Retina (tissue), 1 donor: ENCODE measurements around the gene KCNK18.
"Not testable (repeated sequence)": the region's sequence is repeated elsewhere in the genome, so short reads cannot be mapped to it uniquely, and the experiment has no call there.

Experiments used
- DNase-seq: peaks from one replicate; pipeline ENCODE4 v3.0.0-alpha.2; 2016

KCNK18 gene

DNA sequence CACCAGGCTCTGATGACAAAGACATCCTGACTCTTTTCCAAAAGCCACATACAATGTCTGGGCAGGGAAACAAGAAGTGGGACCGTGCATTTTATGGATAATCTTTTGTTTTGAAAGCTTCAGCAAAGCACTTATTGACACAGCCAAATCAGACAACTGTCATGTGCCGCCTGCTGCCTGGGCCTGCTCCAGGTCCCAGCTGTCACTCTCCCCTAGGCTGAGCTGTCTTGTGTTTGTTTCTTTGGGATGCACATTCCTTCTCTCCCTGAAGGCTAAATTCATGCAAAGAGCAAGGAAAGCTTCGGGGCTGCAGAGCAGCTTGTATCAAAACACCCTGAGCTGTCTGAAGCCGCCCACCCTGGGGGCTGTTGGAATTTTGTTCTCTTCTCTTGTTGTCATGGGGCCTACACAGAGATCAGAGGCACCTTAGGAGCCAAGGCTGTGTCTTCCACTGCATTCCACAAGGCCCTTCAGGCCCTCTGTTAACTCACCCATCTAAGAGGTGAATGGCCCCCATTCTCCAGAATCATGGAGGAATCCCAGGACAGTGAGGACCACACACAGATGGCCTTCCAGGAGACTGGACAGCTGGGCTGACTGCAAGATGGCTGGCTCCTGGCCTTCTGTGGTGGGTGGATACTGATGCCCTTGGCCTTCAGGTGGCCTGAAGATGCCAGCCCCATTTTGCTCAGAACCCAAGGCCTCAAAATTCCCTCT is 25.8 kb downstream of the KCNK18 start:
- peak; percentile 31 for DNase-seq

DNA sequence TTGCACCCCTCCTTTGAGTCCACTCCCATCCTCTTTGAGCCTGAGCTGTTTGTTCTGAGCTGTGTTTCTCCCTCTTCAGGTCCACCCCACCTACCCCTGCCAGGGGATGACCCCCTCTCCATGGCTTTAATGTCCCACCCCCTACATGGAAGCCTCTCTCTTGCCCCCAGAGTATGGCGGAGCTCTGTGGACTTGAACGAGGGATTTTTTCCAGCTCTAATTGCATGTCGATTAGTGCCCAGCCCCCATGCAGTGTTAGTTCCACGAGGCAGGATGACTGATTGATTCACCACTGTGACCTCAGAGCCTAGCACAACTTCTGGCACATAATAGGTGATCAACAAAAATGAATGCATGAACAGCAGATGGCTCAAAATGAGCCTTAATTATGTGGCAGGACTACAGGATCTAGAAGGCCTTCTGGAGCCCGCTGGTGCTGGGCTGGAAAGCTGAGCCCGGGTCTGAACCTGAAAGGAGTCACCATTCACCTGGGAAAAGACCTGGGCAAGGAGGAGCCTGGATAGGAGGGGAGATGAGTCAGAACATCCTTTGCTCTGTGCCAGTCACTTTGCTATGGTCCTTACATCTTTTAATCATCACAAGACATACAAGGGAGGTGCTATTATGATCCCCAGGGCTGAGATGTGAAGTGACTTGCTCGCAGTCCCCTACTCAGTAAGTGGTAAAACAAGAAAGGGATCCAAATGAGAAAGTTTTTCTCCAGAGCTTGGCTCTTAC is 26.6 kb downstream of the KCNK18 start:
- DNase-seq, result no peak

DNA sequence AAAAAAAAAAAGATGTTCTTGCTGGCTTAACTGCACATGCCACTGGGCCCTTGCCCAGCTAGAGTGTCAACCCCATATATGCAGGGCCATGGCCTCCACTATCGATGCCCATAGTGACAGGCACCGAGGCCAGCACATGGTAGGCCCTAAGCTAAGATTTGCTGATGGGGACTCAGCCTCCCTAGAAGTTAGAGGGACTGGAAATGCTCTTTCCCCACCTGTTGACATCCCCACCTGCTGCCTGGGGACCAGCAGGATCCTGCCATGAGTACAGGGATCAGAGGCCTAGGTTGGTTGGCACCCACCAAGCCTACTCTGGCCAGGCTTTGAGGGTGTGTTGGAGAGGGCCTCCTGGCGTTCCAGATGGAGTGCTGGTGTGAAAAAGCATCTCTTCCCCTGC is 27.6 kb downstream of the KCNK18 start:
- no peak for DNase-seq

GRCh38 chr10:117226813-117227451 is 29.6 kb downstream of the KCNK18 start:
- DNase-seq, result peak; percentile 45

DNA sequence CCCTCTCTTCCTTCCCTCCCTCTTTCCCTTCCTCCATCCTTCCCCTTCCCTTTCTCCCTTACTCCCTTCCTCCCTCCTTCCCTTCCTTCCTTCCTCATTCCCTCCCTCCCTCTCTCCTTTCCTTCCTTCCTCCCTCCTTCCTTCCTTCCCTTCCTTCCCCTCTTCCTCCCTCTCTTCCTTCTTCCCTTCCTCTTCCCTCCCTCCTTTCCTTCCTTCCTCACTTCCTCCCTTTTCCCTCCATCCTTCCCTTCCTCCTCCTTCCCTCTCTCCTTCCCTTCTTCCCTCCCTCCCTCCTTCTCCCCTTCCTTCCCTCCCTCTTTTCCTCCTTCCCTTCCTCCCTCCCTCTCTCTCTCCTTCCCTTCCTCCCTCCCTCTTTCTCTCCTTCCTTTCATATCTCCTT is 30.9 kb downstream of the KCNK18 start:
- no peak for DNase-seq

- DNase-seq, result not testable (repeated sequence)
Measured at GRCh38 chr10:117230107-117230506, 32.8 kb downstream of the KCNK18 start.

GRCh38 chr10:117237401-117237991 is 40.2 kb downstream of the KCNK18 start:
- no peak for DNase-seq

DNA sequence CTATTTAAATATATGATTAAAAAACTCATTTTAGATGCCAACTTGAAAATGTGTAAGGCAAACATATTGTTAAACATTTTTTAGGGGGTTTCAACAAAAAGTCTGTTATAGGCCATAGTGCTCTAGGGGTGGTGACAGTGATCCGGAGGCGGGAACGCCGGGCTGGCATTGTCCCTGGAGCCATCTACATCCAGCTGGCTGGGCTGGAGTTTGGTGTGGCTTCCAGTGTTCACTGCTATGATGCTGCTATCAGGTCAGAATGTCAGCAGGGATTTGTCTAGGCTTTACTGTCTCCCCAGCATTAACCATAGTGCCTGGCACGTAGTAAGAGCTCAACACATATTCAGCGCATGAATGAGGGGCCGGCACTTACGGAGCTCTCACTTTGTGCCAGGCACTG is 41.8 kb downstream of the KCNK18 start:
- no peak for DNase-seq

- peak; percentile 79 for DNase-seq
Measured at GRCh38 chr10:117239721-117240620, 42.7 kb downstream of the KCNK18 start.

DNA sequence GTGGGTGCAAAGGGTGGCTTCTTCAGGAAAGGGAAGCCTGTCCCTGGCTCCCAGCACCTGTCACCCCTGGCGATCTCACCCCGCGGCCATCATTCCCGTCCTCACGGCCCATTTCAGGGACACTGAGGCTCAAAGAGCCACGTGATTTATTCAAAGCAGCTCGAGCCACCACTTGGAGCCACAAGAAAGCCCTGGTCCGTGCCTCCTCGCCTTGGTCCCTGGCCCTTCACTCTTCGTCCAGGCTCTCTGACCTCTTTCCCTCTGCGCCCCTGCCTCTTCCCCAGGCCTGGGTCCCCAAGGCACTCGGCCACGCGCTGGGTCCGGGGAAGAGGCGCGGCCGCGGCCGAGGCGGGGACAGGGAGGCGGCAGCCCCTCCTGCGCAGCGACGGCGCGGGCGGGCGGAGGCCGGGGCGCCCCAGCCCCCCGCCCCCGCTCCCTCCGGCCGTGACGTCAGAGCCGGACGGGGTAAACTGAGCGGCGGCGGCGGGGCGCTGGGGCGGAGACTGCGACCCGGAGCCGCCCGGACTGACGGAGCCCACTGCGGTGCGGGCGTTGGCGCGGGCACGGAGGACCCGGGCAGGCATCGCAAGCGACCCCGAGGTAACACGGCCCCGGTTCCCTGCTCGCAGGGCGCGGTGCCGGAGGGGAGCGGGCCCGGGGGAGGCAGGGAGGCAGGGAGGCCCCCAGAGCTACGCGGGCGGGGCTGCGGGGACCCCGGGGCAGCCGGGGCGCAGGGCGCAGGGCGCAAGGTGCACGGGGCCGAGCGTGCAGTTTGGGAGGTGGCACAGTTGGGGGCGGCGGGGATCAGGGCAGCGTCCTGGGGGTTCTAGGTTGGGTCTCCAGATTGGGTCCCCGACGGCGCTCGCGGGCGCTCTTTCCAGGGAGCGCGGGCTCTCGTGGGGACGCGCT is 43.6 kb downstream of the KCNK18 start, which contains the start of gene SLC18A2:
Gene SLC18A2 (plus strand): TSS at position 494 of the 909 bp plus-strand sequence. CDS start 580 bp downstream, outside the sequence.
- DNase-seq, result peak; percentile 78

- DNase-seq, result peak; percentile 52
Measured at GRCh38 chr10:117241541-117242462, 44.5 kb downstream of the KCNK18 start.

- DNase-seq, result no peak
Measured at GRCh38 chr10:117242463-117242832, 45.2 kb downstream of the KCNK18 start.

DNA sequence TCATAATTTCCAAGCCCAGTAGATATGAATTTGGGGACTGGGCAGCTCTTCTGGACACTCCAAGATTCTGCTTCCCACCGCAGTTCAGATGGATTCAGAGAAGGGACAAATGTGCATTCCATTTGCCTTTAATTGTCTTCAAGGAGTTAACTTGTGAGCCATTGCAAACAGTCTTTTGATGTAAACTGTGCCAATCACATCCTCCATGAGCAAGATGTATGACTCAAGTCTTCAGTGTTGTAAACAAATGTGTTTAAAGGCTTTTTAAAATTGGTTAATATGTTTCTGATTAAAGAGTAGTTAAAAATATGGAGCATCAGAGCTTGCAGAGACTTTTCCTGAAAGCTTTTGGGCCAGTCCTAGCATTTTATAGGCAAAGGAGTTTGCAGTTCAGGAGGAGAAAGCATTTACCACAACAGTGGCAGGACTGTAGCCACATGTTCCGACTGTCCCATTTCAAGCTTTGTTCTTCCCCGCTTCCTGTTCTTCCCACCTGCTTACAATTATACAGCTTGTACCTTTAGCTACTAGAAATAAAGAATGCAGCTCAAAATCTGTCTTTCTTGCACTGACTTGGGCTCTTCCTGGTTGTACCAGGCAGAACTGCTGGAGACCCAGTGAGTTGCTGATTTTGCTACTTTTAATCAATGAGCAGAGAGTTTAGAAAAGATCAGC is 49.8 kb downstream of the KCNK18 start:
- DNase-seq, result no peak

- peak; percentile 2 for DNase-seq
Measured at GRCh38 chr10:117248750-117249465, 51.6 kb downstream of the KCNK18 start.

GRCh38 chr10:117249493-117250093 is 52.3 kb downstream of the KCNK18 start:
- DNase-seq, result no peak

GRCh38 chr10:117250411-117250810 is 53.1 kb downstream of the KCNK18 start:
- DNase-seq, result no peak

DNA sequence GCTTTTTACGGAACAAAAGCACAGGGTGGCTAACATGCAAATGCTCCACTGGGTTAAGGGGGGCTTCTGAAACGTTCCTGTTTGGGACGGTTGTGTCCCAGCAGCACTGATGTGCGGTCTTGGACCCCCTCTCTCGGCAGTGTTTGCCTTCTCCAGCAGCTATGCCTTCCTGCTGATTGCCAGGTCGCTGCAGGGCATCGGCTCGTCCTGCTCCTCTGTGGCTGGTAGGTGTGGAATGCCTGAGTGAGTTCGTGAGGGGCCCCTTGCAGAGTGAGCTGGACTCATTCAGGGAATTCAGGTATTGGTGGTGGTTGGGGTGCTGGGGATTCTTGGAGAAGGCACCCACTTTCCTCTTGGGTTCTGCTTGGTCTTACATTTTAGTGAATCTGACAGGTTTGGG is 56.6 kb downstream of the KCNK18 start:
- DNase-seq, result no peak

- no peak for DNase-seq
Measured at GRCh38 chr10:117254338-117254737, 57.0 kb downstream of the KCNK18 start.
